Activated B cell treated with CpG ODN at 0.5 μM for 24 hours (primary cell): ENCODE measurements around the gene AUTS2. TPM values are rescaled to one million over a fixed set of nuclear protein-coding genes. Genes with fewer than 3 reads are reported as not detected.
"Not testable (repeated sequence)": the region's sequence is repeated elsewhere in the genome, so short reads cannot be mapped to it uniquely, and the experiment has no call there.

Experiments used
- ATAC-seq: fragments of 200-7000 bp; cut with Tn5 transposase; one replicate; pipeline ENCODE4 v1.10.0; 2021; ENCODE audit warnings: low read depth, mild to moderate bottlenecking, moderate library complexity
- CTCF ChIA-PET: fragments of 350-600 bp; sonication (Branson Sonifier 250); formaldehyde crosslinking; loops from one replicate; lab custom pipeline; 2021; ENCODE audit warnings: antibody characterized with exemption; lab: Charles Lee
- POLR2A ChIA-PET: fragments of 350-600 bp; sonication (Branson Sonifier 250); formaldehyde crosslinking; loops from one replicate; lab custom pipeline; 2021; ENCODE audit warnings: antibody characterized with exemption; lab: Charles Lee
- DNase-seq: peaks from one replicate; pipeline ENCODE4 v3.0.0; 2022
- H3K27ac Mint-ChIP-seq: one replicate; pipeline ENCODE4 v1.8.0; 2020; ENCODE audit warnings: mixed read lengths
- H3K27me3 Mint-ChIP-seq: one replicate; pipeline ENCODE4 v1.8.0; 2021; ENCODE audit warnings: mixed read lengths
- H3K36me3 Mint-ChIP-seq: one replicate; pipeline ENCODE4 v1.8.0; 2021; ENCODE audit warnings: low read depth, mixed read lengths
- H3K4me1 Mint-ChIP-seq: one replicate; pipeline ENCODE4 v1.8.0; 2021; ENCODE audit warnings: mixed read lengths
- H3K4me3 Mint-ChIP-seq: one replicate; pipeline ENCODE4 v1.8.0; 2020; ENCODE audit warnings: mild to moderate bottlenecking, mixed read lengths
- H3K9me3 Mint-ChIP-seq: one replicate; pipeline ENCODE4 v1.8.0; 2020; ENCODE audit warnings: mixed read lengths
- intact Hi-C: fragments of 100-400 bp; cut with micrococcal nuclease; formaldehyde crosslinking; loops from one replicate; pipeline ENCODE4 v1.15.1; 2024
- total RNA-seq: library from RNA; stranded (reverse); gene quantifications from 2 replicates; pipeline ENCODE4 v1.2.3, GENCODE V29; 2022
- TF ChIP-seq, protein P1 (sequence below): fragments of 200-600 bp; IDR thresholded peaks from one replicate; pipeline ENCODE4 v1.8.0; 2022; ENCODE audit warnings: antibody characterized with exemption, mild to moderate bottlenecking

Gene AUTS2
- total RNA-seq, 1 donor from 2014 or later: 15.9 TPM

DNA sequence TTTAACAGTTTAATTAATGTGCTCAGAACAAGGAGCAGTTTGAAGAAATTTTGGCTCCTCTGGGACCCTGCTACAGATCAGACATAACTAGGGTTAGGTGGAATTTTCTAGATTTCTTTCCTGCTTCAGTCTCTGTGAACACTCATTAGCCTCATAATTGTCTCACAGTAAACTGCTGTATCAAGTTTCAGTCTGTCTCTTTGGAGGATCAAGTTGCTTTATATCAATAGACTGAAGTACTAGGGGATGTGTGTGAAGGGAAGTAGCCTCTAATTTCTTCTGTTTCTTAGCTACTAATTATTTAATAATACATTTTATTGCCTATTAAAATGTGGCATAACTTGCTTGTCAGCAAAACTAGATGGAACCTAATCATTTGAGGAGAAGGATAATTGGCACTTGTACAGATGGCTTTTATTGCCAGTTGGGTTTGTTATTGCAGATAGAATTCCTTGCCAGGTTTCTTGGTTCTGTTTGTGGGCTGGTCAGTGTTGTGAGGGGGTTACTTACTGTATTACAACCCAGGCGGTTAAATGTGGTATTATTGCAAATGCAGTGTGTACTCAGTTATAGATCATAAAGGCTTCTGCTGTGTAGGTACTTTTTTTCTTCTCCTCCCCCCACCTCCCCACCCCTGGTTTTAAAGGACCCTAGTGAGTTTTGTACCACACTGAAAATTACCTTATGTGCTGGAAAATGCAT is 758.0 kb downstream of the AUTS2 start:
- Mint-ChIP-seq H3K4me1 (peaks cover 26% of the 10 kb centered on the region), H3K27ac (no peak overlapping the region), H3K9me3 (no peaks in the 10 kb centered on the region), H3K27me3 (no peaks in the 10 kb centered on the region), H3K4me3 (no peak overlapping the region), H3K36me3 (peaks cover 1% of the 10 kb centered on the region)
- CTCF ChIA-PET: no interaction called here
- TF ChIP-seq, protein P1, sequence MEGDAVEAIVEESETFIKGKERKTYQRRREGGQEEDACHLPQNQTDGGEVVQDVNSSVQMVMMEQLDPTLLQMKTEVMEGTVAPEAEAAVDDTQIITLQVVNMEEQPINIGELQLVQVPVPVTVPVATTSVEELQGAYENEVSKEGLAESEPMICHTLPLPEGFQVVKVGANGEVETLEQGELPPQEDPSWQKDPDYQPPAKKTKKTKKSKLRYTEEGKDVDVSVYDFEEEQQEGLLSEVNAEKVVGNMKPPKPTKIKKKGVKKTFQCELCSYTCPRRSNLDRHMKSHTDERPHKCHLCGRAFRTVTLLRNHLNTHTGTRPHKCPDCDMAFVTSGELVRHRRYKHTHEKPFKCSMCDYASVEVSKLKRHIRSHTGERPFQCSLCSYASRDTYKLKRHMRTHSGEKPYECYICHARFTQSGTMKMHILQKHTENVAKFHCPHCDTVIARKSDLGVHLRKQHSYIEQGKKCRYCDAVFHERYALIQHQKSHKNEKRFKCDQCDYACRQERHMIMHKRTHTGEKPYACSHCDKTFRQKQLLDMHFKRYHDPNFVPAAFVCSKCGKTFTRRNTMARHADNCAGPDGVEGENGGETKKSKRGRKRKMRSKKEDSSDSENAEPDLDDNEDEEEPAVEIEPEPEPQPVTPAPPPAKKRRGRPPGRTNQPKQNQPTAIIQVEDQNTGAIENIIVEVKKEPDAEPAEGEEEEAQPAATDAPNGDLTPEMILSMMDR: no peak
- no peak for ATAC-seq
- no peak for DNase-seq
- intact Hi-C loops: no loop called here
- POLR2A ChIA-PET: no interaction called here

- peaks cover 1% of the 10 kb centered on the region for H3K36me3 Mint-ChIP-seq
- intact Hi-C loops: no loop called here
- no peaks in the 10 kb centered on the region for H3K9me3 Mint-ChIP-seq
- H3K4me1 Mint-ChIP-seq: peaks cover 26% of the 10 kb centered on the region
- no peaks in the 10 kb centered on the region for H3K27me3 Mint-ChIP-seq
- ChIA-PET CTCF (no interaction called here), POLR2A (no interaction called here)
- ATAC-seq (no peak), DNase-seq (no peak)
- no peak overlapping the region for H3K4me3 Mint-ChIP-seq
- TF ChIP-seq, protein P1: no peak
- no peak overlapping the region for H3K27ac Mint-ChIP-seq
Observed at GRCh38 chr7:70356787-70357328, 758.6 kb downstream of the AUTS2 start.

- DNase-seq (no peak), ATAC-seq (no peak)
- ChIA-PET POLR2A (no interaction called here), CTCF (no interaction called here)
- H3K4me1 Mint-ChIP-seq: peaks cover 10% of the 10 kb centered on the region
- intact Hi-C loops: no loop called here
- H3K4me3 Mint-ChIP-seq: no peak overlapping the region
- H3K27me3 Mint-ChIP-seq: no peaks in the 10 kb centered on the region
- no peak overlapping the region for H3K27ac Mint-ChIP-seq
- TF ChIP-seq, protein P1: no peak
- peaks cover 1% of the 10 kb centered on the region for H3K36me3 Mint-ChIP-seq
- no peaks in the 10 kb centered on the region for H3K9me3 Mint-ChIP-seq
Observed at GRCh38 chr7:70360557-70360956, 762.3 kb downstream of the AUTS2 start.

DNA sequence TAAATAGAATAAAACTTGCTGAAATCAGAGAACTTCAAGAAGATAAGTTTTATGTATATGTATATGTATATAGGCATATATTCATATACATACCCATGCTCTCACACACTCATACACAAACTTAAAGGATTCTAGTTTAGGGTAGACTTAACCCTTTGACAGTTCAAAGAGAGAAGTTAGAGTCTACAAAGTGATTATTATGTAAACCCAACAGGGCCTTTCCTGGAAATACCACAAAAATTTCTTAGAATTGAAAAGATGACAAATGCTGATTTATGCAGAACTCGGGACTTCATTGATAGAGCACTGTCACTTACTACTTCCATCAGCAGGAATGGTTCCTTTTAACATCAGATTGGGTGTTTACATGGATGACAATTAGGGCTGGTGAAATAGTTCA is 763.5 kb downstream of the AUTS2 start:
- no peak for DNase-seq
- peaks cover 5% of the 10 kb centered on the region for H3K4me1 Mint-ChIP-seq
- POLR2A ChIA-PET: no interaction called here
- TF ChIP-seq, protein P1: no peak
- H3K9me3 Mint-ChIP-seq: no peaks in the 10 kb centered on the region
- H3K4me3 Mint-ChIP-seq: no peak overlapping the region
- CTCF ChIA-PET: no interaction called here
- intact Hi-C loops: no loop called here
- H3K27ac Mint-ChIP-seq: no peak overlapping the region
- ATAC-seq: no peak
- H3K36me3 Mint-ChIP-seq: peaks cover 1% of the 10 kb centered on the region
- H3K27me3 Mint-ChIP-seq: no peaks in the 10 kb centered on the region

- CTCF ChIA-PET, POLR2A ChIA-PET, H3K4me3 Mint-ChIP-seq, H3K27ac Mint-ChIP-seq, ATAC-seq, H3K27me3 Mint-ChIP-seq, intact Hi-C loops, H3K9me3 Mint-ChIP-seq, H3K36me3 Mint-ChIP-seq, DNase-seq, H3K4me1 Mint-ChIP-seq: not testable (repeated sequence)
Observed at GRCh38 chr7:70364393-70364792, 766.1 kb downstream of the AUTS2 start.
